ENCODE data around the gene RNF7. TPM values are rescaled to one million over a fixed set of nuclear protein-coding genes. Genes with fewer than 3 reads are reported as not detected.

Gene RNF7
- total and polyA plus RNA-seq, 2 of the 13 experiments (the other 11 are each of a cell fraction or from before 2014, with no cell fraction given), result 66.4 to 94.7 TPM

DNA sequence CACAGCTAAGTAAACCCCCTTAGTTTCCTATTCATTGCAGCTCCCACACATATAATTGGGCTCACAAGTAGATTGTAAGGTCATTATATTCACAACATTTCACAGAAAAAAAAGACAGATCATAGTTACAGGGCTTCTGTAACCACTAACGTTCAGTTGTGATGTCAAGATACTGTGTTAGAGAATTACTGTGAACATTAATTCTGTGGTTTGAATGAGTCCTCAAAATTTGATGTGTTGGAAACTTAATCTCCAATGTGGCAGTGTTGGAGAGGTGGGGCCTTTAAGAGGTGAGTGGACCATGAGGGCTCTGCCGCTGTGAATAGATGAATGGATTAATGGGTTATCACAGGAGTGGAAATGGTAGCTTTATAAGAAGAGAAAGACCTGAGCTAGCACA lies 46.4 kb downstream of the RNF7 start (continued):
- TF ChIP-seq ZBTB7A (CRISPR knock-in tag; IDR thresholded peaks at IDR 0.05), result no peak
- TF ChIP-seq ZNF772 (CRISPR knock-in tag; IDR thresholded peaks at IDR 0.05), result no peak
- no peak for TF ChIP-seq GMEB1 (CRISPR knock-in tag; IDR thresholded peaks at IDR 0.05; ENCODE audit: borderline replicate concordance)
- TF ChIP-seq ZNF737 (CRISPR knock-in tag; IDR thresholded peaks at IDR 0.05; ENCODE audit: borderline replicate concordance), result no peak

DNA sequence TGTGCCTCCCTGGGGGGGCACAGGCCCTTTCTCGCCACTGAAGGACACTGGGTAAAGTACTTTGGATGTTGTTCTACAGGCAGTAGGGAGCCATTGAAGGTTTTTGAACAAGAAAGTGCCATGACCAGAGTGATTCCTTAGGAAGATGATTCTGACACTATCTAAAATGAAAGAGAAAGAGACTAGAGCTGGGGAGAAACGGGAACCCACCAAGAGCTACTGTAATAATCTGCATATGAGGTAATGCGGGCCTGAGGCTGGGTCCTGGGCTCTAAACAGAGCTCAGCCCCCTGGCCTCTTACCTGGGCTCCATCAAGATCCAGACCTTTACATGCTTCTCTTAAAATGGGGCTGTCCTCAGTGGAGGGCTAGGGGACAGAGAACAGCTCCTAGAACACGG lies 50.1 kb downstream of the RNF7 start:
- Histone ChIP-seq H3K9ac (ENCODE audit: insufficient read depth, low read depth, low read length) (no peak overlapping the region), H3K4me1 (ENCODE audit: insufficient read depth, low read length) (peaks cover 18% of the 10 kb centered on the region), H3K4me3 (replicated peaks in 1 of 3; ENCODE audit: insufficient read depth in 1 of 3, low read depth in 2 of 3, low read length in 3 of 3) (no peak overlapping the region; a peak in 1 of 6 replicates), H3K27me3 (ENCODE audit: control insufficient read depth in 1 of 2, insufficient read depth in 2 of 2, low read length in 2 of 2) (no peaks in the 10 kb centered on the region; a peak in 1 of 5 replicates), H3K36me3 (replicated peaks in 1 of 2; ENCODE audit: control insufficient read depth in 1 of 2, insufficient read depth in 2 of 2, low read length in 2 of 2) (no peaks in the 10 kb centered on the region), H4K20me1 (ENCODE audit: insufficient read depth, low read length) (no peaks in the 10 kb centered on the region), H3K27ac (ENCODE audit: extremely low read length, insufficient read depth, low read length) (no peak overlapping the region), H3K4me2 (ENCODE audit: low read depth, low read length) (0 out of 2 replicates have a peak overlapping the region, but pooled peaks have one; percentile 6), H2AFZ (ENCODE audit: low read length) (no peak overlapping the region), H3K79me2 (ENCODE audit: insufficient read depth, low read length) (no peaks in the 10 kb centered on the region), H3K9me3 (ENCODE audit: low read length) (no peaks in the 10 kb centered on the region)
- POLR2A ChIA-PET, result no interaction called here
- 46% methylated on average over 4 of the region's 4 CpGs for WGBS (ENCODE audit: low lambda C conversion rate)
- no peak for TF ChIP-seq BRCA1 (CRISPR knock-in tag; IDR thresholded peaks at IDR 0.05)
- TF ChIP-seq BCL6 (CRISPR knock-in tag; IDR thresholded peaks at IDR 0.05), result no peak
- no peak for TF ChIP-seq ZBTB1 (CRISPR knock-in tag; IDR thresholded peaks at IDR 0.05; ENCODE audit: borderline replicate concordance)
- TF ChIP-seq IKZF4 (CRISPR knock-in tag; IDR thresholded peaks at IDR 0.05; ENCODE audit: borderline replicate concordance, low read depth, not compliant biosample characterization), result no peak
- TF ChIP-seq RFX5 (IDR thresholded peaks at IDR 0.05; ENCODE audit: low read depth, low read length), result no peak
- no peak for TF ChIP-seq AKAP8 (CRISPR knock-in tag; IDR thresholded peaks at IDR 0.05)
- TF ChIP-seq MAFF (IDR thresholded peaks at IDR 0.05; ENCODE audit: low read depth, low read length), result no peak
- no peak for TF ChIP-seq CSRNP2 (CRISPR knock-in tag; conservative IDR thresholded peaks at IDR 0.05; ENCODE audit: low read depth)
- TF ChIP-seq NFE2 (CRISPR knock-in tag; IDR thresholded peaks at IDR 0.05), result no peak
- TF ChIP-seq AFF4 (CRISPR knock-in tag; IDR thresholded peaks at IDR 0.05), result no peak
- TF ChIP-seq ZNF253 (CRISPR knock-in tag; IDR thresholded peaks at IDR 0.05; ENCODE audit: borderline replicate concordance), result no peak
- TF ChIP-seq ZNF550 (CRISPR knock-in tag; IDR thresholded peaks at IDR 0.05; ENCODE audit: borderline replicate concordance), result no peak
- no peak for TF ChIP-seq ZNF441 (CRISPR knock-in tag; IDR thresholded peaks at IDR 0.05; ENCODE audit: borderline replicate concordance)
- TF ChIP-seq RBM22 (optimal IDR thresholded peaks at IDR 0.05; ENCODE audit: low read length), result no peak
- intact Hi-C loops (cut with micrococcal nuclease; ENCODE audit: unreplicated experiment) (loop anchor here (5.0 kb wide), 1 partner anchor 44 kb away; no protein-coding TSS in a partner anchor), in situ Hi-C loops (cut with HindIII; ENCODE audit: extremely low pct_ligation_motif_present, low pct_unique_long_range_greater_than_20kb) (no loop called here)
- CTCF ChIA-PET (ENCODE audit: low intra/inter-chr PET ratio, low total read pairs), result no interaction called here
- FAIRE-seq (no peak), DNase-seq (ENCODE audit: low spot score) (no peak), ATAC-seq (no peak)
- BruUV-seq (replicated peaks), result no TSS peak
